Esophagus squamous epithelium (tissue), 5 donors: ENCODE data around the gene CACYBP. TPM values are rescaled to one million over a fixed set of nuclear protein-coding genes. Genes with fewer than 3 reads are reported as not detected.
"Not testable (repeated sequence)": the region's sequence is repeated elsewhere in the genome, so short reads cannot be mapped to it uniquely, and the experiment has no call there.

Experiments used
- DNase-seq: peaks from one replicate; lab custom pipeline; 2025; lab: John Stamatoyannopoulos, UW
- H3K27ac ChIP-seq, 4 donors: fragments of 200-600 bp; sonication (generic); one replicate each; pipeline ENCODE4 v1.5.1; 2016 to 2019; ENCODE audit warnings: mild to moderate bottlenecking in 1 of 4
- H3K27me3 ChIP-seq, 4 donors: fragments of 200-600 bp; sonication (generic); 1 replicate in 3 of 4; 2 replicates in 1 of 4; pipeline versions ENCODE4 v1.5.1 to v1.6.0; 2017 to 2021; ENCODE audit warnings: antibody characterized with exemption in 1 of 4
- H3K36me3 ChIP-seq, 3 donors: fragments of 200-600 bp; sonication (generic); one replicate each; pipeline ENCODE4 v1.5.1; 2016 to 2019
- H3K4me1 ChIP-seq, 3 donors: fragments of 200-600 bp; sonication (generic); one replicate each; pipeline ENCODE4 v1.5.1; 2017 to 2019
- H3K4me3 ChIP-seq, 4 donors: fragments of 200-600 bp; sonication (generic); 1 replicate in 3 of 4; 2 replicates in 1 of 4; pipeline ENCODE4 v1.5.1; 2016 to 2019; ENCODE audit warnings: mild to moderate bottlenecking in 2 of 4, moderate library complexity in 1 of 4
- H3K9me3 ChIP-seq, 3 donors: fragments of 200-600 bp; sonication (generic); one replicate each; pipeline ENCODE4 v1.5.1; 2016 to 2019
- POLR2A ChIP-seq, 4 donors: fragments of 450-650 bp; IDR thresholded peaks; one replicate each; pipeline ENCODE4 v1.6.1; 2017; ENCODE audit warnings: antibody characterized with exemption in 4 of 4, mild to moderate bottlenecking in 4 of 4, moderate library complexity in 3 of 4
- WGBS, 2 donors: methylation state at CpG; one replicate each; pipeline ENCODE4 v1.1.5; 2018; 5-methylcytosine and 5-hydroxymethylcytosine counted together
- intact Hi-C: fragments of 100-400 bp; cut with DNase I; formaldehyde crosslinking; loops from one replicate; pipeline ENCODE4 v1.15.0; 2022
- total RNA-seq, 4 donors: library from RNA; depleted of rRNA; stranded (reverse); fragments of >200 nt; gene quantifications; one replicate each; pipeline ENCODE4 v1.1.0, GENCODE V29; 2016
- TF ChIP-seq, protein P1 (sequence below), 6 experiments: fragments of 450-650 bp in 4 of 6; fragments of 200-600 bp in 2 of 6; sonication (generic) in 2 of 6; IDR thresholded peaks; one replicate each; pipeline ENCODE4 v1.5.1; 2016 to 2019; ENCODE audit warnings: antibody characterized with exemption in 6 of 6, mild to moderate bottlenecking in 4 of 6, moderate library complexity in 4 of 6
- donor health status: DM: yes; HTN: yes; CAD: no.

The CACYBP gene
- total RNA-seq, 4 donors from 2014 or later, result 66.9 to 92.5 (median 82.1) TPM

DNA sequence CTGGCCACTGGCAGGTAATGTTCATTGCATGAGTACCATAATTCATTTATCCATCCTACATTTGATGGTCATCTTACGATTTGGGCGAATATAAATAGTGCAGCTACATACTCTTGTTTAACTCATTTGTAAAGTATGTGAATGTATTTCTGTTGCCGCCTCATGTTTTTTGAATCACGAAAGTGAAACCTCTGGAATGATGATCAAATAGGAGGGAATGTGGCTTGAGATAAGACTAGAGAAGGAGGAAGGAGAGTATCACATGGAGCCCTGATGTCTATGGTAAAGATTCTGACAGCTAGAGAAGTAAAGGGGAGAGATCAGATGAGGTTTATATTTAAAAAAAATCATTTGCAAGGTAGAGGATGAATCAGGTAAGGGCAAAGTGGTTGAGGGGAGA is 15.5 kb downstream of the CACYBP start:
- intact Hi-C loops, result no loop called here
- no peak for DNase-seq
- WGBS, 2 donors, result 92% methylated on average over 4 of the region's 4 CpGs
- Histone ChIP-seq H3K4me3 (no peak overlapping the region), H3K36me3 (peaks cover 0 to 91% (median 16%) of the 10 kb centered on the region in 3 donors), H3K9me3 (no peaks in the 10 kb centered on the region), H3K27ac (no peak overlapping the region), H3K4me1 (no peaks in the 10 kb centered on the region), H3K27me3 (no peaks in the 10 kb centered on the region)
- TF ChIP-seq, protein P1, sequence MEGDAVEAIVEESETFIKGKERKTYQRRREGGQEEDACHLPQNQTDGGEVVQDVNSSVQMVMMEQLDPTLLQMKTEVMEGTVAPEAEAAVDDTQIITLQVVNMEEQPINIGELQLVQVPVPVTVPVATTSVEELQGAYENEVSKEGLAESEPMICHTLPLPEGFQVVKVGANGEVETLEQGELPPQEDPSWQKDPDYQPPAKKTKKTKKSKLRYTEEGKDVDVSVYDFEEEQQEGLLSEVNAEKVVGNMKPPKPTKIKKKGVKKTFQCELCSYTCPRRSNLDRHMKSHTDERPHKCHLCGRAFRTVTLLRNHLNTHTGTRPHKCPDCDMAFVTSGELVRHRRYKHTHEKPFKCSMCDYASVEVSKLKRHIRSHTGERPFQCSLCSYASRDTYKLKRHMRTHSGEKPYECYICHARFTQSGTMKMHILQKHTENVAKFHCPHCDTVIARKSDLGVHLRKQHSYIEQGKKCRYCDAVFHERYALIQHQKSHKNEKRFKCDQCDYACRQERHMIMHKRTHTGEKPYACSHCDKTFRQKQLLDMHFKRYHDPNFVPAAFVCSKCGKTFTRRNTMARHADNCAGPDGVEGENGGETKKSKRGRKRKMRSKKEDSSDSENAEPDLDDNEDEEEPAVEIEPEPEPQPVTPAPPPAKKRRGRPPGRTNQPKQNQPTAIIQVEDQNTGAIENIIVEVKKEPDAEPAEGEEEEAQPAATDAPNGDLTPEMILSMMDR (IDR thresholded peaks at IDR 0.05), result no peak
- TF ChIP-seq POLR2A (IDR thresholded peaks at IDR 0.05), result no peak

DNA sequence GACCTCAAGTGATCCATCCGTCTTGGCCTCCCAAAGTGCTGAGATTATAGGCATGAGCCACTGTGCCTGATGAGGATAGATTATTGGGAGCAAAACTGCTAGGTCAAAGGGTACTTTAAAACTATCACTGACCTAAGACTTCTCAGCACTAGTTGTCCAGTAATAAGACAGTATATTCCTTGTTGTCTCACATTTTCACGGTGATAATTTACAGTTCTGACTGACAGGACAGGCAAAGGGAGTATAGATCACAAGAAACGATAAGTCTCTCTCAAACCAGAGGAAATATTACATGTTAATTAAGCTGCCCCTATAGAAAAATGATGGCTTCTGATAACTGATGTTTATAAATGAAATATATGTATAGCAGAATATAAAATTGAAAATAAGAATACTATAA is 19.8 kb downstream of the CACYBP start:
- Histone ChIP-seq H3K4me1 (peaks cover 0 to 22% (median 8%) of the 10 kb centered on the region in 3 donors), H3K36me3 (peaks cover 0 to 48% (median 7%) of the 10 kb centered on the region in 3 donors)
- WGBS, 2 donors, result 89 to 93% methylated on average over 3 of the region's 3 CpGs

DNA sequence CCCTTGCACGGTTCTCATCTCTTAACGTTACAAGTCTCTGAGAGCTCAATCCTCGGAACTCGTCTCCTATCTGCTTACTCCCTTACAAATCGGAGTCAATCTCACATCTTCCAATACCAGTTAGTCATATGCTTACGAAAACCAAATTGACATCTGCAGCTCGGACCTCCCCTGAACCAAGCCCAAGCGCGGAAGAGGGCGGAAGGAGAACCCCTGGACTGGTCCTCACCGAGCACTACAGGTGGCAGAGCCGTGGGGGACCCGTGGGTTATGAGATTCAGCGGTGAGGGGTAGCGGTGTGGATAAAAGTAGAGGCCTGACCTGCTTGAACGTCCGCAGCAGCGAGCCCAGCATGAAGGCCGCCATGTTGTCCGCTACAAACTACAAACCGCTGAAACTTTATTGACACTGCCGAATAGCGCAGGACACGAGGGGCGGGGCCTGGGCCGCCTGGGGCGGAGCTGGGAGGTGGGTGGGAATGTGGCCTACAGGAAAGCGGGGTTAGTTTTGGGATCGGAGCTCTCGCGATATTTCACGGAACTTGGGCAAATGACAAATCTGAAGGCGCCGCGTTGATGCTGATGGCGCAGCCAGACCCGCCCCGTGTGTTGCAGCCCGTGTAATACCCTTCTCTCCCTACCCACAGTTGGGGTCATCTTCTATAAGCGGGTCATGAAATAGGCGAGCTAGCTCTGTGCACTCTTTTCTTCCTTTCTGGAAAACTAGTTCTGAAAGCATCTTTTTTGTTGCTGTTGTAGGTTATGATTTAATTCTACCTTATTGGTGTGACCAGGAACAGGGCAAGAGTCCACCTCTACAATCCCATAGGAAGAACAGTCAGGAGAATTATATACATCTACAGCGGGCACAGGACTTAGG is 23.5 kb downstream of the CACYBP start, which contains the start of gene MRPS14:
Gene MRPS14, minus strand, starts transcription at position 383 of the 879 bp plus-strand sequence. Its CDS starts 17 bp downstream, at position 366.
- 4% methylated on average over 28 to 29 of the region's 42 CpGs for WGBS, 2 donors
- peaks cover 0 to 22% (median 8%) of the 10 kb centered on the region in 3 donors for H3K4me1 ChIP-seq
- peak within 1 kb of the TSS; percentile 88 to 91 (median 90) for H3K27ac ChIP-seq
- no peaks in the 10 kb centered on the region for H3K27me3 ChIP-seq
- peak in 3 of 4 donors; percentile 56 to 81 (median 60) for TF ChIP-seq POLR2A (IDR thresholded peaks at IDR 0.05)
- TF ChIP-seq, protein P1 (IDR thresholded peaks at IDR 0.05), result peak in 1 of 6 experiments; percentile 6
- DNase-seq, result peak; percentile 90
- peak within 1 kb of the TSS; percentile 80 to 96 (median 85) for H3K4me3 ChIP-seq
- H3K36me3 ChIP-seq, result peaks cover 0 to 11% (median 0%) of the 10 kb centered on the region in 3 donors
- intact Hi-C loops, result no loop called here
- no peaks in the 10 kb centered on the region for H3K9me3 ChIP-seq

More for the DNA sequence above, 19.8 kb downstream of the CACYBP start:
- TF ChIP-seq, protein P1 (IDR thresholded peaks at IDR 0.05), result no peak
- TF ChIP-seq POLR2A (IDR thresholded peaks at IDR 0.05), result no peak
- Histone ChIP-seq H3K9me3 (no peaks in the 10 kb centered on the region), H3K27ac (no peak overlapping the region), H3K27me3 (no peaks in the 10 kb centered on the region), H3K4me3 (no peak overlapping the region)
- intact Hi-C loops, result no loop called here
- no peak for DNase-seq

DNA sequence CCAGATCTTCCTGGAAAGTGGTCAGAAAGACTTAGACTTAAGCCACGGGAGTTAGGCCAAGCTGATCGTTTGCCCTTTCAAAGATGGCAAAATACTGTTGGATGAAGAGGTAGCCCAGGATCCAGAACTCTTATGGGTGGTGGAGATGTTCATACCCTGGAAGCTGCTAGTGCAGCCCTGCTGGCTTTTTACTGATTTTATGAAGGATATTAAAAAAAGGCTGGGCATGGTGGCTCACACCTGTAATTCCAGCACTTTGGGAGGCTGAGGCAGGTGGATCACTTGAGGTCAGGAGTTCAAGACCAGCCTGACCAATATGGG is 24.1 kb downstream of the CACYBP start:
- H3K36me3 ChIP-seq, DNase-seq, H3K27me3 ChIP-seq, intact Hi-C loops, H3K9me3 ChIP-seq: not testable (repeated sequence)
- Histone ChIP-seq H3K27ac (peak overlapping the region; percentile 88 to 91 (median 90)), H3K4me1 (peaks cover 0 to 22% (median 8%) of the 10 kb centered on the region in 3 donors), H3K4me3 (peak overlapping the region; percentile 80 to 96 (median 85))
- WGBS, 2 donors, result 75 to 95% methylated on average over 2 of the region's 2 CpGs

DNA sequence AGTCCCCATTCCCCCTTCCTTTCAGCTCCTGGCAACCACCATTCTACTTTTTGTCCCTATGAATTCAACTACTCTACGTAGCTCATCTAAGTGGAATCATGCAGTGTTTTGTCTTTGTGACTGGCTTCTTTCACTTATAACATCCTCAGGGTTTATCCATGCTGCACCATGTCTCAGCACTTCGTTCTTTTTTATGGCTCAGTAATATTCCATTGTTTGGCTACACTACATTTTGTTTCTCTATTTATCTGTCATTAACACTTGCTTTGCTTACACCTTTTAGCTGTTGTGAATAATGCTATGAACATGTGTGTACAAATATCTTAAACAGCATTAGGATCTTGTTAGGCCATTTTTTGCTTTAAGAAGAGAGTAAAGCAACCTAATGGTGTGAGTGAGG is 25.0 kb downstream of the CACYBP start:
- Histone ChIP-seq H3K27ac (no peak overlapping the region), H3K9me3 (no peaks in the 10 kb centered on the region), H3K27me3 (no peaks in the 10 kb centered on the region), H3K4me1 (peaks cover 0 to 26% (median 10%) of the 10 kb centered on the region in 3 donors), H3K4me3 (no peak overlapping the region), H3K36me3 (no peaks in the 10 kb centered on the region)
- TF ChIP-seq, protein P1 (IDR thresholded peaks at IDR 0.05), result no peak
- TF ChIP-seq POLR2A (IDR thresholded peaks at IDR 0.05), result no peak
- intact Hi-C loops, result no loop called here
- no peak for DNase-seq
- 92 to 94% methylated on average over 2 of the region's 2 CpGs for WGBS, 2 donors
